ENCODE data around the gene SMARCA1.

SMARCA1 gene

DNA sequence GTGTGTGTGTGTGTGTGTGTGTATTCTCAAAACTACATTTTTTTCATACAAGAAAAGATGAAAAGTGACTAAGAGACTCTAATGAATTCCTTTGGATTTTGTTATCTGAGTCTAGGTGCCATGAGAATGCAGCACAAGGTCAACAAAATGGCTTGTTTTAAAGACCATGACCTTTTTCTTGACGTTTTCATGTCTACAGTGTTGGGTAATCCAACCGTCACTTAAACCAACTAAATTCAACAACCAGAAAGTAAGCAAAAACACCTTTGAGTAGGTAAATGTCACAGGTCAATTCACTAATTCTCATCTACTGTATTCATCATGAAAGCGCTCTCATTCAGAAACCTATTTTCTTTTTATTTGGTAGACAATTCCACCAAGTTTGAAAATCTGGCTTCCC lies 3.1 kb downstream of the SMARCA1 start:
- Histone ChIP-seq H2AFZ (ENCODE audit: low read length) (no peak overlapping the region), H3K4me2 (ENCODE audit: low read length) (no peak overlapping the region), H3K4me3 (ENCODE audit: low read depth, low read length, poor library complexity, severe bottlenecking) (no peak overlapping the region), H3K9me2 (ENCODE audit: low read depth, low read length) (no peaks in the 10 kb centered on the region), H3F3A (ENCODE audit: insufficient read depth, low read length) (no peaks in the 10 kb centered on the region), H3K9ac (ENCODE audit: low read length) (no peak overlapping the region), H3K79me2 (ENCODE audit: insufficient read depth, low read length) (no peaks in the 10 kb centered on the region), H3K9me3 (ENCODE audit: low read length) (no peaks in the 10 kb centered on the region), H3K27ac (ENCODE audit: low read depth, low read length, poor library complexity, severe bottlenecking) (no peak overlapping the region), H3K4me1 (ENCODE audit: insufficient read depth, low read length, severe bottlenecking) (no peaks in the 10 kb centered on the region), H3K27me3 (ENCODE audit: insufficient read depth, low read length) (no peaks in the 10 kb centered on the region), H3K36me3 (ENCODE audit: insufficient read depth, low read length) (no peaks in the 10 kb centered on the region), H4K20me1 (ENCODE audit: insufficient read depth, low read length) (no peaks in the 10 kb centered on the region)
- TF ChIP-seq CTCF (IDR thresholded peaks at IDR 0.05; ENCODE audit: low read length) (no peak), EZH2 (IDR thresholded peaks at IDR 0.05; ENCODE audit: borderline replicate concordance, low read length) (no peak)

DNA sequence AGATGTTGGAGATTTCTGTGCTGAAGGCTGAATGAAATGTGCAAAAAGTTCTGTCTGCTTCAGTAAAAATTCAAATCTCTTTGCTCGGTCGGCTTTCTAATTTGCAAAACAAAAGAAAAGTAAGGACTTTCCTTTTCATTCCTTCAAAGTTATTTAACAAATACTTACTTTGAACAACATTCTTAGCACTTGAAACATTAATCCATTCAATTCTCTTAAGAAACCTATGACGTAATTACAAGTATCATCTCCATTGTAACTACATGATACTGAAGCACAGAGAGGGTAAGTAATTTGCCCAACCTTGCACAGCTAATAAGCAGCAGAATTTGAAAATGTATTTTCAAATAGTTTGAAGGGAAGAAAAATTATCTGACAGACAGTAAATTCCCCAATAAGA lies 6.9 kb downstream of the SMARCA1 start:
- Histone ChIP-seq H3K4me1 (ENCODE audit: insufficient read depth, low read length, severe bottlenecking) (no peaks in the 10 kb centered on the region), H3K9ac (ENCODE audit: low read length) (no peak overlapping the region), H3K36me3 (ENCODE audit: insufficient read depth, low read length) (no peaks in the 10 kb centered on the region), H3K4me3 (ENCODE audit: low read depth, low read length, poor library complexity, severe bottlenecking) (no peak overlapping the region), H3K9me2 (ENCODE audit: low read depth, low read length) (no peaks in the 10 kb centered on the region), H4K20me1 (ENCODE audit: insufficient read depth, low read length) (no peaks in the 10 kb centered on the region), H3K4me2 (ENCODE audit: low read length) (no peak overlapping the region), H2AFZ (ENCODE audit: low read length) (no peak overlapping the region), H3K27me3 (ENCODE audit: insufficient read depth, low read length) (no peaks in the 10 kb centered on the region), H3K9me3 (ENCODE audit: low read length) (no peaks in the 10 kb centered on the region), H3K79me2 (ENCODE audit: insufficient read depth, low read length) (no peaks in the 10 kb centered on the region), H3K27ac (ENCODE audit: low read depth, low read length, poor library complexity, severe bottlenecking) (no peak overlapping the region), H3F3A (ENCODE audit: insufficient read depth, low read length) (no peaks in the 10 kb centered on the region)
- TF ChIP-seq CTCF (IDR thresholded peaks at IDR 0.05; ENCODE audit: low read length) (no peak), EZH2 (IDR thresholded peaks at IDR 0.05; ENCODE audit: borderline replicate concordance, low read length) (no peak)

DNA sequence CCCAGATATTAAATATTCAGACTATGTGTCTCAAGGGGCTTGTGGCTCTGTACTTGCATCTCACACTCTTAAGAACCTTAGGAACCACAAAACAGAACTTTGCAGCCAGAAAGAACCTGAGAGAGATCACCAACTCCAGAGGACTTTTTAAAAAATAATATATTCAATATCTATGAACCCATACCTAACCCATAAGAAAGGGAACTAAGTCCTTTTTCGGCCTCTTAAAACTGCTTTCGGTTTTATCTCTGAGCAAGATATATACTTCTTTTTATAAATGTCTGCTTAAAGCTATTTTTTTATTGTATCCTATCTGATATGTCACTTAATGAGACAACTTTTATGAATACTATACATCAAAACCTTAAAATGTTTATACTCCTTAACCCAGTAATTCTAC lies 10.9 kb downstream of the SMARCA1 start:
- H3K9ac ChIP-seq (ENCODE audit: low read length): no peak overlapping the region
- no peaks in the 10 kb centered on the region for H3K9me3 ChIP-seq (ENCODE audit: low read length)
- no peak for TF ChIP-seq EZH2 (IDR thresholded peaks at IDR 0.05; ENCODE audit: borderline replicate concordance, low read length)
- no peak for TF ChIP-seq CTCF (IDR thresholded peaks at IDR 0.05; ENCODE audit: low read length)
- H3K4me2 ChIP-seq (ENCODE audit: low read length): no peak overlapping the region
- no peaks in the 10 kb centered on the region for H3K79me2 ChIP-seq (ENCODE audit: insufficient read depth, low read length)
- no peaks in the 10 kb centered on the region for H4K20me1 ChIP-seq (ENCODE audit: insufficient read depth, low read length)
- H3K4me1 ChIP-seq (ENCODE audit: insufficient read depth, low read length, severe bottlenecking): no peaks in the 10 kb centered on the region
- H3K27me3 ChIP-seq (ENCODE audit: insufficient read depth, low read length): no peaks in the 10 kb centered on the region
- H3K4me3 ChIP-seq (ENCODE audit: low read depth, low read length, poor library complexity, severe bottlenecking): no peak overlapping the region
- no peaks in the 10 kb centered on the region for H3K9me2 ChIP-seq (ENCODE audit: low read depth, low read length)
- H3K27ac ChIP-seq (ENCODE audit: low read depth, low read length, poor library complexity, severe bottlenecking): no peak overlapping the region
- H3F3A ChIP-seq (ENCODE audit: insufficient read depth, low read length): no peaks in the 10 kb centered on the region
- H2AFZ ChIP-seq (ENCODE audit: low read length): no peak overlapping the region
- H3K36me3 ChIP-seq (ENCODE audit: insufficient read depth, low read length): no peaks in the 10 kb centered on the region
